ENCODE measurements around the gene RIT1.

- TF ChIP-seq CTCF (IDR thresholded peaks at IDR 0.05 in 4 of 5, conservative IDR thresholded peaks at IDR 0.05 in 1 of 5) = no peak
- no peak for TF ChIP-seq POLR2A (IDR thresholded peaks at IDR 0.05)
Measured at GRCh38 chr1:155947292-155947691, 36.1 kb upstream of the RIT1 start.
